AG10803 (cell line): Measurements from ENCODE around the gene TWF2.

ENCODE experiments used
- DNase-seq: peaks from one replicate; pipeline ENCODE4 v3.0.0; 2010; ENCODE audit warnings: low read depth
- H3K4me3 ChIP-seq: 2 replicates; pipeline ENCODE4 v1.5.1; 2011; ENCODE audit warnings: mild to moderate bottlenecking, low read length, control low read depth
- TF ChIP-seq, protein P1 (sequence below): conservative IDR thresholded peaks from 2 replicates; pipeline ENCODE4 v1.5.1; 2011; ENCODE audit warnings: mild to moderate bottlenecking, low read length, control low read depth, inconsistent platforms

Gene TWF2

DNA sequence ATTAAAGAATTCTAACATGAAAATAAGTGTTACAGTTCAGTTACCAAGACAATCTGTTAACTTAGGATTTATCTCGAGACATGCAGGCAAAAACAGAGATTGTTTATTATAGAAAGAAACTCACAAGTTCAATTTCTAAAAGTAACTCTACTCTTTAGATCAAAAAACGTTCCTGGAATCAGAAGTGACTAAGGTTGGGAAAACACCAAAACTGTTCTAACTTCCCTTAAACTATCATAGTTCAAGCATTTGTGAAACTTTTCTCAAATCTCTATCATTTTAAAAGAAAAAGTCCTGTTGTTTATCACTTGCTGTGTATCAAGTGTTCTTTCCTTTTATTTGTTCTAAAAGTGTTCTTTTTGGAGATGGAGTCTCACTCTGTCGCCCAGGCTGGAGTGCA lies 30.8 kb upstream of the TWF2 start:
- TF ChIP-seq, protein P1, sequence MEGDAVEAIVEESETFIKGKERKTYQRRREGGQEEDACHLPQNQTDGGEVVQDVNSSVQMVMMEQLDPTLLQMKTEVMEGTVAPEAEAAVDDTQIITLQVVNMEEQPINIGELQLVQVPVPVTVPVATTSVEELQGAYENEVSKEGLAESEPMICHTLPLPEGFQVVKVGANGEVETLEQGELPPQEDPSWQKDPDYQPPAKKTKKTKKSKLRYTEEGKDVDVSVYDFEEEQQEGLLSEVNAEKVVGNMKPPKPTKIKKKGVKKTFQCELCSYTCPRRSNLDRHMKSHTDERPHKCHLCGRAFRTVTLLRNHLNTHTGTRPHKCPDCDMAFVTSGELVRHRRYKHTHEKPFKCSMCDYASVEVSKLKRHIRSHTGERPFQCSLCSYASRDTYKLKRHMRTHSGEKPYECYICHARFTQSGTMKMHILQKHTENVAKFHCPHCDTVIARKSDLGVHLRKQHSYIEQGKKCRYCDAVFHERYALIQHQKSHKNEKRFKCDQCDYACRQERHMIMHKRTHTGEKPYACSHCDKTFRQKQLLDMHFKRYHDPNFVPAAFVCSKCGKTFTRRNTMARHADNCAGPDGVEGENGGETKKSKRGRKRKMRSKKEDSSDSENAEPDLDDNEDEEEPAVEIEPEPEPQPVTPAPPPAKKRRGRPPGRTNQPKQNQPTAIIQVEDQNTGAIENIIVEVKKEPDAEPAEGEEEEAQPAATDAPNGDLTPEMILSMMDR, result no peak
- no peak for DNase-seq
- H3K4me3 ChIP-seq, result no peak overlapping the region

DNA sequence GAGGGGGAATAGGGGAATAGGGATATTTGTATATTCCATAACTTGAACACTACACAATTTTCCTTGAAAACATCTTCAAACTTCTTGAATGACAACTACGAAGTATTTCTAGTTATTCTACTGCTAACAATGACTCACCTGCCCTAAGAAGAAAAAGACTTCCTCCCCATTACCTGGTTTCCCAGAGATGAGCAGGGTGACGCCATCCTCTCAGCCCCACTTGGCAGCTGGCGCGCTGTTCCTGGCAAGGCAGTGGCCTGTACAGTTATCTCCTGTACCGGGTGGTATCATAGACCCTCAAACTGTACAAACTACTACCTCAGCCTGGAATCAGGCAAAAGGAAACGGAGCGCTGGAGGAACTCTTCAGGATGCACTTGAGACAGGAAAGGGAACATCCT lies 29.1 kb upstream of the TWF2 start:
- DNase-seq, result no peak
- TF ChIP-seq, protein P1, result no peak

DNA sequence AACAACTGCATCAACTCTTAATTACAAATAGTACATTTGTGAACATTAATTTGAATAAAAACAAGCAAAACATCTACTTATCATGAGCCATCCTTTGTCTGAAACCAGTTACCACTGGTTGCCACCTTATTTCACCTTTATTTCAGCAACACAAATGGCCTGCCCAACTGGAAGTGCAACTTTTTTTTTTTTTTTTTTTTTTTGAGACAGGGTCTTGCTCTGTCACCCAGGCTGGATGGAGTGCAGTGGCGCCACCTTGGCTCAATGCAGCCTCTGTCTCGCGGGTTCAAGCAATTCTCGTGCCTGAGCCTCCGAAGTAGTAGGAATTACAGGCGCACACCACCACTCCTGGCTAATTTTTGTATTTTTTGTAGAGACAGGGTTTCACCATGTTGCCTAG lies 26.4 kb upstream of the TWF2 start:
- DNase-seq, result no peak
- no peak overlapping the region for H3K4me3 ChIP-seq
- TF ChIP-seq, protein P1, result no peak

More for the DNA sequence above, 29.1 kb upstream of the TWF2 start:
- no peak overlapping the region for H3K4me3 ChIP-seq

DNA sequence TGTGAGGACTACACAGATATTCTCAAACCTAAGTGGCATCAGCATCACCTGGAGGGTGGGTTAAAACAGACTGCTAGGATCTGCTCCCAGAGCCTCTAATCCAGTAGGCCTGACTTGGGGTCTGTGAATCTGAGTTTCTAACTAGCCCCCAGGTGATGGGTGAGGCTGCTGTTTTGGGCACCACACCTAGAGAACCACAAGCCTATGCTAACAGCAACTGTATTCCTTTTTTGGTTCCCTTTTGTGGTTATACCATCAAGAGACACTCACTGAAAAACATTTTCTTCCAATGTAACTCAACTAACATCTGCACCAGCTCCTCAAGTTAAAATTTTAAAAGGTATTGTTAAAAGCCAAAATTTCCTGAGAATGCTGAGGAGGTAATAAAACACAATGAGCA lies 23.5 kb upstream of the TWF2 start:
- TF ChIP-seq, protein P1, result no peak
- no peak for DNase-seq

DNA sequence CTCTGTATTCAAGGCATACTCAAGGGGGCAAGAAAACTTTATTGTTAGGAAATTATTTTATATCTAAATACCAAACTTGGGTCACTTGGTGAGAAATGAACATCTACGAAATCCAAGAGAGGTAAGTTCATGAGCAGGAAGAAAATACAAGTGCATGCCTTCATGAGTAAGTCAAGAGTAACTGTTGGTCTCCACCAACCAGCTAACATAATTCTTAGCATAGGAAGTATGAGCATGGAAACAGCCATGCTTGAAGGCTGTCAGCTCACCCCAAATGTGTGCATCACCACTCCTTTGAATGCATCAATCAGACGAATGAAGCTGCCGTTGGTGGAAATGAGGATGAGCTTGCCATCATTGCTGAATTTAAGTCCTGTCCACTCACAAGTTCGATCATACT lies 20.5 kb upstream of the TWF2 start:
- no peak overlapping the region for H3K4me3 ChIP-seq
- no peak for DNase-seq
- TF ChIP-seq, protein P1, result no peak

More for the DNA sequence above, 23.5 kb upstream of the TWF2 start:
- H3K4me3 ChIP-seq, result no peak overlapping the region

DNA sequence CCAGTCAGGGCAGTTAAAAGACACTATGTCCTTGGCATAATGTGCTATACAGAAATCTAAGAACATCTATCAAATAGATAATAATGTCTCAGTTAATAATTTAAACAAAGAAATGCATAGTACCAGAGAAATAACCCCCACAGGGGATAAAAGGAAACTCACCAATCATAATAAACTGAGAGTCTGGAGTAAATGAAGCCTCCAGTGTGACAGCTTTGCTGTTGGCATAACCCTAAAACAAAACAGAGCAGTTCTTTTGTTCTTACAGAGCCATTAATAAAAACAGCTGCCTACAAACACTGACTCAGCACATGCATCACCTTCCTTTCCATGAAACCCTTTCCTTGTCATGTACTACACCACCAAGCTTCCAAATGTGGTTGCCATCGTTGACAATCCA lies 20.1 kb upstream of the TWF2 start:
- H3K4me3 ChIP-seq, result no peak overlapping the region
- TF ChIP-seq, protein P1, result no peak
- DNase-seq, result no peak

DNA sequence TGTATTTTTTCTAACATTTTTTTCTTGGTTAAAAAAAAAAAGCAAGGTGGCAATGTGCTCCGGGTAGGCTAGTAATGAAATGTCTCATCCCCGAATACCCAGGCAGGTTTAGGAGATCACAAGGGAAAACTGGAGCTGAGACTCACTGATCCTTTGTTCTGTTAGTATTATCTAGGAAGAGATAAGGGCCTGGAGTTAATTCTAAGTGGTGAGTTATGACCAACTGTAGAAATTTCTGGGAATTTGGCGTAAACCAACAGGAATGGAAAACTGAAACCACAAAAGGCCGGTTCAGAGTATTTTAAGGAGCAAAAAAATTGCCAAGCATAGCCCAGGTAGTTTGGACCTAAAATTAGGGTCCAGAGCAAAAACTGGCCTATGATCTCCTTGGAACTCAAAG lies 19.0 kb upstream of the TWF2 start:
- DNase-seq, result no peak
- no peak overlapping the region for H3K4me3 ChIP-seq
- TF ChIP-seq, protein P1, result no peak
